HG03108 (cell line): ENCODE results near the gene SLC40A1.
A peak's percentile ranks its signal among the peaks of the same experiment; 100 is the strongest.
"Not testable (repeated sequence)": the region's sequence is repeated elsewhere in the genome, so short reads cannot be mapped to it uniquely, and the experiment has no call there.

ENCODE experiments used
- ATAC-seq: cut with Tn5 transposase; IDR thresholded peaks from one replicate; pipeline ENCODE4 v1.9.1; 2021; ENCODE audit warnings: moderate library complexity; ENCODE audit not compliant: unreplicated experiment

Gene SLC40A1

DNA sequence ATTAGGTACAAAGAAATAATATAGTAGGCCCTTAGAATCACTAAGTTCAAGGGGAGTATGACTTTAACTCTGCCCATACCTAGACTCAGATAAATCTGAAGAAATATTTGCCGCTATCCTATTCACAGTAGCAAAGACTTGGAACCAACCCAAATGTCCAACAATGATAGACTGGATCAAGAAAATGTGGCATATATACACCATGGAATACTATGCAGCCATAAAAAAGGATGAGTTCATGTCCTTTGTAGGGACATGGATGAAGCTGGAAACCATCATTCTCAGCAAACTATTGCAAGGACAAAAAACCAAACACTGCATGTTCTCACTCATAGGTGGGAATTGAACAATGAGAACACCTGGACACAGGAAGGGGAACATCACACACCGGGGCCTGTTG lies 21.1 kb upstream of the SLC40A1 start:
- not testable (repeated sequence) for ATAC-seq

DNA sequence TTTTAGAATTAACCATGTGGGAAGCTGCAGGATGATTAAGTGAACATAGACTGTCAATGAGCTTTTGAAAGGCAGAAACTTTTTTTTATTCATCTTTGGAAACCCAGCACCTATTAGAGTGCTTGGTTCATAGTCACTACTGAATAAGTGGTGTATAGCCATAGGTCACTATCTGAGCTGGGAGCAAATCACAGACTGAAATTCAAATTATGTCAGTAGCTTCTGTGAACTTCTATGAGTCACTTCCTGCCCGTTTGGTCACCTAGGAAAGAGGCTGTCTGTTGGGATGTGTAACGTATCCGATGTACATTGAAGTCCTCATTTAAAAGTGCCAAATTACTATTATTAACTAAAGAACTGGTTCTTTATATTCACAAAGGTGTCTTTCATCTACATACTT lies 20.5 kb upstream of the SLC40A1 start:
- ATAC-seq, result no peak

DNA sequence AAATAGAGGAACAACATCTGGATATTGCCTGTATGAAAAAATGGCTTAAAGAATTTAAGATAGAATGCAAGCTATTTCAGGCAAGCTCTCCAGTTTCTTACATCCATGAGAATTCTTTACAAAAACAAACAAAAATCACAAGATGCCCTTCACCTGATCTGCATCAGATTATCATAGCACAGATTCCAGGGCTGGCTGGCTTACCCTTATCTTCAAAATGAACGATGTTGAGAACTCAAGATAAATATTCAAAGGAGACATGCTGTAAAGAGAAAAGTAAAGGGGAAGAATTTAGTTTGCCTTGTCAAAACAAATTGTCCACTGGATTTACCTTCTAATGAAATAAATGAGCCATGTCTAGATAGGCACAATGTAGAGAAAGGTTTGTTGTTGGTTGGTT lies 18.7 kb upstream of the SLC40A1 start:
- no peak for ATAC-seq

DNA sequence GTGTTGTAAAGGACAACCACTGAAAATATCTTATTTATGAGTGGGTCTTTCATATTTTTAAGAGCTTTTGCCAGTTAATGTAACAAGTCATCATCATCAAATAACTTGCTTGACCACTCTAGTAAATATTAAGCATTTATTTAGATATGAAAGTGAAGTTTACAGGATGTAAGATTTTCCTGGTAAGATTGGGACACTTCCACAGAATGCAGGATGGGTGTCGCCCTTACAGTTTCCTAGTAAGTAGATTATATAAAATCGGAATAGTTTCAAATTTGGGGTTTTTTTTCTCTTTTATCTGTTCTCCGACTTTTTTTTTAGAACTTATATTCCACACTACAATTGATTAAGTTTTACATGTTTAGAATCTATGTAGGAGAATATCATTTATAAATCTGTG lies 14.8 kb upstream of the SLC40A1 start:
- ATAC-seq, result no peak

DNA sequence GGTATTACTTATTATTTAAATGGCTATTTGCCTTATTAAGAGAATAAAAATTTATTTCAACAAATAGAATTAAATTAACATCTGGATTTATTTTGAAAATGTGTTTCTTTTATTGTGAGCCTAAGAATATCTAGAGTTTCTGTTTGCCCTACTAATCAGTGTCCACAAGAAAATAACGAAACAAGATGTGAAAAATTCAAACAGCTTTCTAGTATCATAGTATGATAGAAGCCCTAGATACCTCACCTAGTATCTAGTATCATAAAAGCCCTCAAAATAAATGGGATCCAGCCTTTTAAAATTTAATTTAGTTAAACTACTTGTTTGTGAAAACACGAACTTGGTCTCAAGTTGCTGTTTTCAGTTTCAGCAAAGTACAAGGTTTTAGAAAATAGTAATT lies 13.7 kb upstream of the SLC40A1 start:
- no peak for ATAC-seq

DNA sequence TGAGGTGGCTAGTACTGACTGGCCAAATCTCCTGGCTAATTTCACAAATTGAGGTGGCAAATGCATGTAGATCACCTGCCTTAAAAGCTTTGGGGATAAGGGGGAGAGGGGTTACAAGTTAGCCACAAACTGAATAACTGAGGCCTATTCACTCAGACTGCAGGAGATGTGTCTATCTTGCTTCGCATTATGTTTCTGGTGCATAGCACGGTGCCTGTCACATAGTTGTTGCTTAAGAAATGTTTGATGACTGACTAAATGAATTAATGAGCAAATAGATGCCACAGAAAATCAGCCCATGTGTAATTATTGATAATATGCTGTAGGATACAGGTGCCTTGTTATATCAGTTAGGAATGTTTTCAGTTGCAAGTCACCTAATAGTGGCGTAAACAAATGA lies 12.5 kb upstream of the SLC40A1 start:
- ATAC-seq, result no peak

DNA sequence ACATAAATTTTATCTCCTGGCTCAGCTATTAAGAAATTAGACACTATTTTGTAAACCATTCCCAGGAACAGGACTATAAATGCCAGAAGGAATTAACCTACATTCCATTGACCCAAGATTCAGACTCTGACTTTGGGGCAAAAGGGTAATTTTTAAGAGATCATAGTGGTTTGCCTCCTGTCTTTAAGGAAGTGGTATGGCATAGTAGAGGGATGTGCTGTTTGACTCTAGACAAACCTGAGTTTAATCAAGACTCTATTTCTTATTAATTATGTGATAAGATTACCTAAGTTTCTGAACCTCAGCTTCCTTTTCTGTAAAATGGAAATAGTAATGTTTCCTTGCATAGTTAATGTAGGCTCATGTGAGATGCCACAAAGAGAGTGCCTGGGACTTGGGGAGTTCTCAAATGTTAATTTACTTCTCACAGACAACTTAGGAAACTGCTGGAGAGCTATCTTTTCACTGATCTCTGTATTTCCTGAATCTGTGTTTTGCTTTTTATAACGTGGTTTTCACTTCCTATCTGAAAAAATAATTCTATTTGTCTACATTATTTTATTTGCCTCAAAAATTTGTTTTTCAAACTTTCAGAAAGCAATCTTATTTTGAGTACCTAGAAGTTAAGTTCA lies 11.9 kb upstream of the SLC40A1 start:
- no peak for ATAC-seq

DNA sequence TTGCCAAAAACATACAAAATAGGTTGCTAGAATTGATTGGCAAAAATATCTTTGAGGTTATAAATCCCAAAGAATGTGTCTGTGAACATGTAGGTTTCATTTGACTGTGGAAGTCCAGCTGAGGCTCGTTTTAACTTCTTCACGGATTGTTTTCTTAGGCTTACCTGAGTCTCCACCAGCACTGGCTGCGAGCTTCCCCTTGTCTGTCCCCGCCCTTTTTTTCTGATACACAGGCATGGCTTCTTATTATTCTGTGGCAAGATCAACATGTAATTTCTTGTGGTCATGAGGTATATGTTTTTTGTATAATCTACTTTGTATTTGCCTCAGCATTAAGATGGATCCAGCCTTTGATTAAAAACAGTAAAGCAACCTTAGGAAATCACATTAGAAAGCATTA lies 7.2 kb upstream of the SLC40A1 start:
- no peak for ATAC-seq

DNA sequence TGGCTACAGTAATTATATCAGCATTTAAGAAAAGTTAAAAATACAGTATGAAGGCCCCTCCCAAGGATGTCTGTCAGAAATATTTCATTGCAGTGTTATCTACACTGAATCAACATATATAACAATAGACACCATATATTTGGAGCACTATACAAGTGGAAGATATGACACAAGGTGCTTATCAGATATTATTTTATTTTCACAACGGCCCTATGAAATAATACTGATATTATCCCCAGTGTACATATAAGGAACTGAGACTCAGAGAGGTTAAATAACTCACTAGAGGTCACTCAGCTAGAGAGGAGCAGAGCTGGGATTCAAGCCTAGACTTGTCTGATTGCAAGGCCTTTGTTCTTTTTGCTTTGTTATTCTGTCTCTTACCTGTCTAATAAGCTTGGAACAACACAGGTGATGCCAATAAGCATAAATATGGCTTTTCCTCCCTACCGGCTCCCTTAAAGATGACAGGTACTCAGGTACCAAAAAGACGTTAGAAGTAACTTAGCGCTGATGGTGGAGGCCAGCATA lies 4.7 kb upstream of the SLC40A1 start:
- ATAC-seq, result no peak

DNA sequence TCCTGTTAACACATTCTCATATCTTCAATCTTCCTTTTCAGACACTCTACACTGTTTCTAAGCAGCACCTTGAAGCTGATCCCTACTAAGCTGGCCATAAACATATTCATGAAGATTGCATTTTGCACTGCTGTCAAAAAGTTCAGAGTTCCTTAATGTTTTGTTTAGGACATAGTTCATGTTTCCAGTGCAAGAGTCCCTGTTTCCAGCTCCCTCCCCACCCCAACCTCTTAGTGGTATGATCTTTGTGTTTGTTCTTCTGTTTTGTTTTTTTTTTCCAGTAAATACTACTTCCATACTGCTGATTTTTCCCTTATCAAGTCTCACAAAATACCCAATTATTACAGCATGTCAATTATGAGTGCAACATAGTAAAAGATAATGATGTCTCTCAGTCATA lies 4.1 kb upstream of the SLC40A1 start:
- ATAC-seq, result no peak

DNA sequence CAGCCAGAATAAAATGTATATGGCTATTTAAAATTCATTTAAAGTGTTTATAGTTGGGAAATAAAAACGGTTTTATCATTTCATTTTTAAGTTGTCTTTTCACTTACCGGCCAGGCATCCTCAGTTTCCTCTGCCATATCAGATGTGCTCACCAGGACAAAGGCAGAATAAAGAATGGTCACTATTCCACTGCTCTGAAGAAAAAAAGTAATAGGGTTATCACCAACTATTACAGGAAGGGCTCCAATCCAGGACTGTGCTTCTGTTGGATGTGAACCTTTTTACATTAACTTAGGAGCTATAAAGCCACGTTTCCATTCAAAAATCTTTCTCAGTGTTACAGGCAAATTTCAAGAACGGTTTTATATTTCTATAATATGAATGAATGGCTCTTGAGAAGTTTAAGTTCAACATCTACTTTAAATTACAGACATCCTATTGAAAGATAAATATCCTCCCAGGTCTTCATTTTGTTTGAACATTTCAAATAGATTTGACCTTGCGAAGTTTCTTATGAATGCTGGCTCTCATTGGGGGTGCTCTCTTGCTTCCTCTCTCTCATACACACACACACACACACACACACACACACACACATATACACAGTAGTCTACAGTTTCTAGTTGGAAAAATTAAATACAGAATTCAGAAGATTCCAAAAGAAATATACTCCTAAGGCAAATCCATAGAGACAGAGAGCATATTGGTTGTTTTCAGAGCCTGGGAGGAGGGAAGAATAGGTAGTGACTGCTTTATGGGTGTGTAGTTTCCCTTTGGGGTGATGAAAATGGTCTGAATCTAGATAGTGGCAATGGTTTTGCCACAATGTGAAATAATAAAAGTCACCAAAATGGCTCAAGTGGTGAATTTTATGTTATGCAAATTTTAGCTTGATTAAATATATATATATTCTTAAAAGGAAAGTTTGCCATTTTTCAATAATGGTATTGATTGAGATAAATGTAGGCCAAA lies 2.9 kb upstream of the SLC40A1 start:
- ATAC-seq, result no peak

DNA sequence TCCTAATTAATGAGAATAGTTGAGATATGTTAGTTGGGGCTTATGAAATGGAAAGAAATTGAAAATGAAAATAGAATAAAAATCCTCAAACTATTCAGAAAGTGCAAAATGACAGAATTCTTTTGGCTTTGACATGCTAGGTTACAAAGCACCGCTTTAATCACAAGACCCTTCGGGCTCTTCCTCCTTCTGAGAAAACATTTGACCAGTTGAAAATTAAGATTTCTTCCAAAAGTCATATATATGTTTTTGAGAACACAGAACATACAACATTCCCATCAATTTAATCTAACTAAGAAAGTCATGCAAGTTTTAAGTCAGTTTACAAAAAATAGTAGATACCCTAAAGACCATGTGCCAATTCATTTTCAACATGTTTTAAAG lies 2.2 kb upstream of the SLC40A1 start:
- no peak for ATAC-seq

DNA sequence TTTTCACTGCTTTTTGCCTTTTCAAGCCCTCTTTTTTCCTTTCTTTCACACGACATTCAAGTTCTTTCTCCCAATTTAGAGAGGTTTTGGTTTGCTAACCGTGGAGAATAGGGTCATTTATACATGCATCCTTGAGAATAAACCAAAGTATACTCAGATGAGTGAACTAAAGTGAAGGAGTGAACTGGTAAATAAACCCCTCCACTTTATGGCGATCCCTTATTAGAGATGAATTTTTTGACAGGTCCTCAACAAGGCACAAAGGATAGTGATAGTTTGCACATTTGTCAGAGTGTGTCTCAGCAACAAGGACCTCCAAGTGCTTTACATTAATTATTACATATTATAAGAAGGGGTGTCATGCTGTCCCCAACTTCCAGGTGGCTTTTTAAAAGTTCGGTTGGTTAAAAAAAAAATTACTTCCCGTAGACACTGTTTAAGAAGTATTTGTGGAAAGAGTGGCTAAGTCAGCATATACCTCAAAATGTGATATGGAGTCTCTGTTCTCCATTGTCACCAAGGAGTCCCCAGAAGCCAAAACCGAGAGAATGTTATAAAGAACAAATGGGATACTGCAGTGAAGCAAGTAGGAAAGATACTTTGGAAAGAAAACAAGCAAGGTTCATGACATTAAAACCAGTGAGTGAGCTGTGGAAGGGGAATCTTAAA lies 1.7 kb upstream of the SLC40A1 start:
- ATAC-seq, result no peak

DNA sequence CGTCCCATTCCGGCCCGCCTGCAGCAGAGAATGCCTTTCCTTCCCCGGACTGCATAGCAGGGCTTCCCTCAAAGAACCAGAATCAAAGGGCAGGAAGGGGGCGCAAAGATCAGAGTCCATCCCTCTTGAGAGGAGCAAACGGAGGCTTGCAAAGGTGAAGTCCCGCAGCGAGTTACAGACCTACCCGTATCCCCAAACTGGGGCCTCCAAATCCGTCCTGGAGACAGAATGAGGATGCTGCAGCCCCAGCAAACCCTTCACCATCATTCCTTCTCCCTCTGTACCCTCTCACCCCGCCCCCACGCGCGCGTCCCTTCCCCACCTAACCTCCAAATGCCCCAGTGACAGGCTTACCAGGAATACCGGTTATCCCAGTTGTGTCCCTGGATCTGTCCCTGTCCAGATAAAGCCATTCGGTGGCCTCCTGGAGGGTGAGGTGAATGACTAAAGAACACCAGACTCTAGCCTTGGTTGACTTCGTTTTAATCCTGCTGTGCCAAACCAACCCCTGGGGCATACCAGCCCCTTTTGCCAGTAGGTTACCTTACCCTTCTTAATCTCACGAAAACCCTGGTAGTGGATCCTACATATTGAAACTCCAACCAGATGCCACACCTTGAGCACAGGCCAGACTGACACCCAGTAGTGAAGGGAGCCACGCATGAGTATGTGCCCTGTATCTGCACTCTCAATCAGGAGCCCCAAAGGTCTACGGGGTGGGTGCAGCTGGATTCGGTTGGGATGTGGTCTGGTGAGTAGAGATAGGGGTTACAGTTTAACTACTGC lies 961 bp upstream of the SLC40A1 start:
- ATAC-seq, result no peak

DNA sequence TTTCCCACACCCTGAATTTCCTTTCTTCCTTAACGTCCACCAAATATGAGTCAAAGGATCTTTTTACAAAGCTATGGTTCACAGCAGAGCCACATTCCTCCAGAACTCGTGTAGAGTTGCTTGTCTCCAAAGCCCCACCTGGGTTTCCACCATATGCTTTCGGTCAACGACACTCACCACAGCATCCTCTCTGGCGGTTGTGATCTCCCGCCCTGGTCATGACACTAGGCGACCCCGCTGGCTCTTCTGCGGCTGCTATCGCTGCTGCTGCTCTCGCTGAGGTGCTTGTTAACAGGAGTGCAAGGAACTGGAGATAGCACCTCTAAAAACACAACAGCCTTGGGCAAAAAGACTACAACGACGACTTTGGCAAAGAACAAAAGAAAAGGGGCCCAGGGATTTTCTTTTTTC lies 340 bp downstream of the SLC40A1 start:
- peak; percentile 25 for ATAC-seq

DNA sequence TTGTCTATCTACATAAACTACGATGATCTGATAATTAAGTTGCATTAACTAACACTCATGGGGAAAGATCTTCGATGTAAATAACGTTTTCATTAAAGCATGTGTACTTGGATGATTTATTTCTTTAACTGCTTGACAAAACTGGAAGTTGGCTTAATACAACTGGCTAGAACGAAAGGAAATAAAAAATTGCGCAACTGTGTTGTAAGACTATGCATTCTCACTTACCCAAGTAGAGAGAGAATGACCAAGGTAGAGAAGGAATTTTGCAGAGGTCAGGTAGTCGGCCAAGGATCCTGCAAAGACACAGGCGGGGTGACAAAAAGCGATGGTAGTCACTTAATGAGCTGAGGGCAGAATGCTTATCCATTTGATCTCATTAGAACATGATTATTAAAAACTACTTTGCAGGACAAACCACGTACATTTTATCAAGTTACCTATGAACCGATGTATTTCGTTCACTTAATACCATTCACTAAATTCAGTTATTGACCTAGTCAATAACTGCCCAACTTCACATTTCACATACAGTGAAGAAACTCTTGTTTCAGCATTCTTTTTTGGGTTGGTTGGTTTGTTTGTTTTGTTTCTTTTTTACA lies 900 bp downstream of the SLC40A1 start:
- no peak for ATAC-seq

DNA sequence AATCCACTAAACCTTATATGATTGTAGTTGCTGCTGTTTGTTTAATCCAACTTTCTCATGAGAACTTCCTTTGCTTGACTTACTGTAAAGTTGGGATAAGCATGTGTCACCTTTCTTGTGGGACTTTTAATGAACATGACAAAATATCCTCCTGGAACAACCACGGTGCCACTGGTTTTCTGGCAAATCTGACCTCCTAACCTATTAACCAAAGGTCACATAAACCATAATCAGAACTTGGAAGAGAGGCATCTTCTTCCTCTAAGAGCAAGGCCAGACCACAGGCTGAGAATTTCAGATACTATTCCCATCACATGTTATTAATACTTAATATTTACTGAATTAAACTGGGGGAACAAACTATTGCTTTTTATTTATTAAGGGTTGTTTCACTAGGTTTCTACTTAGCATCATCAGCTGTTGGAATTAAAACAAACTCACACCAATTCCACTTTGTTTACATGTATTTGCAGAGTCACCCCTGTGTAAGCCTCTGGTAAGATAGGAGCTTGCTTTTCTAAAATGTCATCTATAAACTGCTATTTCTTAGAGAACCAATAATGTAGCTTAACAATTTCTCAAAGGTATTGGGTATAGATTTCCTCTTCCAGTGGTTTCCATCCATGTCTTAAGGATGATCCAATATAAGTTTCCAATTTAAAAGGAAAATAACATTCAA lies 2.2 kb downstream of the SLC40A1 start:
- ATAC-seq, result no peak

DNA sequence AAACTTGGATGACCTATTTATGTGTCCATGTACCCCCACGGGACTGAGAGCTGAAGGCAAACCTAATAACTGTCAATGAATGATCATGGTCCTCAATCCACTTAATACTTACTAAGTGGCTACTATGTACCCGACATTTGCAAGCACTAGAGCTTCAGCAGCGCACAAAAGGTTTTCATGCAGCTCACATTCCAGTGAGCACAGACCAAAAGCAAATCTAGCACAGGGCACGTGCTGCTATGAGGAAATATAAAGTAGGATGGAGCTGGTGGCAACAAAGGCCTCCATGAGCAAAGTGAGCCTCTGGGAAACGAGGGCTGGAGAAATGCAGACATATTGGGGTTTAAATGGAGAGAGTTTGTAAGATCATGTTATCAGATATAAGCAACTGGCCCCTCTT lies 3.5 kb downstream of the SLC40A1 start:
- no peak for ATAC-seq

DNA sequence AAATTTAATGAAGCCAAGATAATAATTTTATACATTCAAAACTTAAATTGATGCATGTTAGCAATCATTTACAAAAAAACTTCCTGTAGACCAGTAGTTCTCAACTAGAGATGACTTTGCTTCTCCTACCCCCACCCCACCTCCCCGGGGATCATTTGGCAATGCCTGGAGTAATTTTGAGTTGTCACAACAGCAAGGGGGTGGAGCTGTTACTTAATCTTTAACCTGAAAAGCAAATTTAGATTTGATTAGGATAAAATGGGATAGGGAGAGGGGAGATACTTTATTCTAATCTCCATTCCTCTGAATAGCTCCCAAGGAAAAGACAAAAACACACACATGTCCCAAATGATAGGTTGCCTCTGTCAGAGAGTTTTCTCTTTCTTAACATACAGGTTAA lies 4.2 kb downstream of the SLC40A1 start:
- no peak for ATAC-seq
